ENCODE results near the gene SUMO1. TPM values are rescaled to one million over a fixed set of nuclear protein-coding genes. Genes with fewer than 3 reads are reported as not detected.

SUMO1 gene
- total and polyA plus RNA-seq, 2 of the 8 experiments (the other 6 are each of a cell fraction or from before 2014, with no cell fraction given) = 108 to 238 TPM

GRCh38 chr2:202185156-202185555 lies 53.2 kb downstream of the SUMO1 start:
- H2BK5ac ChIP-seq (ENCODE audit: low read depth, low read length) = no peak overlapping the region
- no peak overlapping the region for H3K56ac ChIP-seq (replicated peaks; ENCODE audit: insufficient read length, low read depth, low read length)
- no peaks in the 10 kb centered on the region for H3K79me1 ChIP-seq (ENCODE audit: low read depth, low read length)
- H2AFZ ChIP-seq (ENCODE audit: low read length) = no peak overlapping the region
- H4K8ac ChIP-seq (ENCODE audit: extremely low read depth, insufficient read depth, low read length) = no peak overlapping the region
- no peaks in the 10 kb centered on the region for H3K36me3 ChIP-seq (ENCODE audit: control insufficient read depth in 2 of 4, insufficient read depth in 4 of 4, low read length in 3 of 4)
- no peak overlapping the region for H3K14ac ChIP-seq (ENCODE audit: insufficient read length)
- no peaks in the 10 kb centered on the region for H3K27me3 ChIP-seq (replicated peaks in 1 of 4; ENCODE audit: control insufficient read depth in 3 of 4, extremely low read depth in 1 of 4, insufficient read depth in 3 of 4, low read length in 3 of 4)
- H2BK12ac ChIP-seq (ENCODE audit: low read depth, low read length) = no peak overlapping the region
- H3K23ac ChIP-seq (ENCODE audit: insufficient read length) = no peak overlapping the region
- H3K18ac ChIP-seq (ENCODE audit: extremely low read depth, low read length) = no peak overlapping the region
- CTCF ChIA-PET (ENCODE audit: partially characterized antibody) = interaction anchor here (0.7 kb wide), 1 partner anchor 27 kb away, joined by 3 read pairs; no protein-coding TSS in a partner anchor
- H3K27ac ChIP-seq (ENCODE audit: low read depth, low read length) = no peak overlapping the region
- no peak overlapping the region for H3K4me3 ChIP-seq (ENCODE audit: extremely low read depth in 1 of 4, insufficient read depth in 2 of 4, low read depth in 3 of 4, low read length in 4 of 4)
- no peak overlapping the region for H4K91ac ChIP-seq (replicated peaks; ENCODE audit: insufficient read length, low read length)
- no peaks in the 10 kb centered on the region for H3K9me3 ChIP-seq (ENCODE audit: insufficient read depth in 2 of 2, low read depth in 1 of 2, low read length in 1 of 2)
- DNase-seq (ENCODE audit: low read depth in 1 of 2, low spot score in 2 of 2) (no peak), FAIRE-seq (no peak)
- H3K9ac ChIP-seq (replicated peaks in 1 of 4; ENCODE audit: extremely low read depth in 1 of 4, low read depth in 3 of 4, low read length in 3 of 4) = no peak overlapping the region
- no peak overlapping the region for H3K4me2 ChIP-seq (ENCODE audit: insufficient read depth in 1 of 2, low read depth in 2 of 2, low read length in 2 of 2)
- no peaks in the 10 kb centered on the region for H3K79me2 ChIP-seq (ENCODE audit: control insufficient read depth in 1 of 2, insufficient read depth in 2 of 2, low read length in 2 of 2)
- no peak overlapping the region for H2AK5ac ChIP-seq (ENCODE audit: low read depth, low read length)
- no peak overlapping the region for H2BK15ac ChIP-seq (ENCODE audit: low read length)
- no peak overlapping the region for H3K4ac ChIP-seq (replicated peaks; ENCODE audit: insufficient read length, low read depth, low read length)
- no peaks in the 10 kb centered on the region for H3K4me1 ChIP-seq (replicated peaks in 1 of 4; ENCODE audit: control insufficient read depth in 3 of 4, insufficient read depth in 4 of 4, low read length in 3 of 4)
- H4K20me1 ChIP-seq (replicated peaks in 1 of 2; ENCODE audit: control insufficient read depth in 1 of 2, insufficient read depth in 2 of 2, low read length in 2 of 2) = no peaks in the 10 kb centered on the region
- H3K23me2 ChIP-seq (ENCODE audit: low read depth, low read length) = no peaks in the 10 kb centered on the region
- H4K5ac ChIP-seq (ENCODE audit: insufficient read length, low read depth, low read length) = no peak overlapping the region
- no peak overlapping the region for H2BK20ac ChIP-seq (ENCODE audit: low read length)
- H2BK120ac ChIP-seq (replicated peaks; ENCODE audit: low read depth, low read length) = no peak overlapping the region
- 91% methylated on average over 6 of the region's 6 CpGs; no CpG with 5 or more reads in 1 of the 2 experiments for WGBS, 2 experiments (ENCODE audit: extremely low coverage in 1 of 2, insufficient coverage in 1 of 2, insufficient read length in 1 of 2, insufficient replicate concordance in 2 of 2, low coverage in 1 of 2, low lambda C conversion rate in 2 of 2, missing lambda C conversion rate in 1 of 2)
- POLR2A ChIA-PET (ENCODE audit: partially characterized antibody) = no interaction called here
- TF ChIP-seq USF2 (IDR thresholded peaks at IDR 0.05; ENCODE audit: low read length) = no peak
- TF ChIP-seq RFX5 (IDR thresholded peaks at IDR 0.05; ENCODE audit: borderline replicate concordance, low read depth, low read length) = no peak
